ENCODE results near the gene ELP2.

DNA sequence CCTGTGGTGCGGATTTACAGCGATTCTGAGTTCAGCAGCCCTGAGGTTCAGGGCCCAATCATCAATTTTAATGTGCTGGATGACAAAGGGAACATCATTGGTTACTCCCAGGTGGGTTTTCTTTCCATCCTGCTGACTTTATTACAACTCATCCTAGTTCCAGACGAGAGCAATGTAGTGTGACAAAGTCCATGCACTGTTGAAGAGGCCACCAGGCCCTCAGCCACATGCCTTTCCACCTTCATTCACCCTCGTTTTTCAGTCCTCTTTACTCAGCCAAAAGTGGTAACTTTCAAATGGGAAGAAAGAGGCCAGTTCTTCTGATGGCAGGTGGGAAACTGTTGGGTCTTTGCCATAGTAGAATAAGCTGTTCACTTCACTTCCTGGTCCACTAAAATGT is 75.5 kb downstream of the ELP2 start:
- TF ChIP-seq EZH2 (IDR thresholded peaks at IDR 0.05; ENCODE audit: insufficient read depth, poor library complexity, severe bottlenecking) = no peak
- no peak for TF ChIP-seq EZH2phosphoT487 (IDR thresholded peaks at IDR 0.05; ENCODE audit: insufficient read depth, low read depth)

Data from GM23248 (cell line).